ENCODE results near the gene PHF2.

- TF ChIP-seq SRF (CRISPR knock-in tag; IDR thresholded peaks at IDR 0.05) = no peak
- no peak for TF ChIP-seq ZNF398 (CRISPR knock-in tag; IDR thresholded peaks at IDR 0.05)
- no peak for TF ChIP-seq GATAD2A (IDR thresholded peaks at IDR 0.05)
- no peak for TF ChIP-seq ATF7 (IDR thresholded peaks at IDR 0.05)
- TF ChIP-seq POU5F1 (IDR thresholded peaks at IDR 0.05; ENCODE audit: borderline replicate concordance, low read depth, low read length, partially characterized antibody) = no peak
- no peak for TF ChIP-seq CTCF (IDR thresholded peaks at IDR 0.05 in 2 of 3, conservative IDR thresholded peaks at IDR 0.05 in 1 of 3; ENCODE audit: insufficient read depth in 2 of 3, low read depth in 1 of 3, low read length in 3 of 3)
These were observed 2.5 kb downstream of the PHF2 start for GRCh38 chr9:93578844-93579243.
